ENCODE measurements around the gene FHL1. TPM values are rescaled to one million over a fixed set of nuclear protein-coding genes. Genes with fewer than 3 reads are reported as not detected.

Gene FHL1
- total RNA-seq, 1 experiment from 2014 or later = 0.73 TPM

DNA sequence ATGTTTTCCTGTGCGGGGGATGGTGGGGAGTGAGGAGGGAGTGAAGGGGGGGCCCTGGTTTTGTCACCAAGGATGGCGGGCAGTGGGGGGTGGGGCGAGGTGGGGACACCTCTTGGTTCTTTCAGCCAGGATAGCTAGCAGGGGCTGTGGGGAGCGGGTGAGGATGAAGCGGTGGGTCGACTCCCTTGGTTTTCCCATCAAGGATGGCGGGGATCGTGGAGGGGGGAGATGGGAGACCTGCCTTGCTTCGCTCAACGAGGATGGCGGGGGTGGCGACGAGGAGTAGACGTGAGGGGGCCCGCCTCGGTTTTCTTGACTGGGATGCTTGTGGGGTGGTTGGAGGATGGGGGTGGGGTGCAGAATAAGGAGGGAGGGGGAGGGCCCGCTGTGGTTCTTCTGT, 643 bp downstream of the FHL1 start:
- Mint-ChIP-seq H3K27ac (ENCODE audit: unreplicated experiment) (no peak overlapping the region), H3K36me3 (ENCODE audit: insufficient read depth, unreplicated experiment) (no peaks in the 10 kb centered on the region), H3K27me3 (ENCODE audit: unreplicated experiment) (peaks cover 39% of the 10 kb centered on the region), H3K4me3 (ENCODE audit: low read depth, unreplicated experiment) (peak overlapping the region; percentile 60), H3K9me3 (ENCODE audit: low read depth, unreplicated experiment) (no peaks in the 10 kb centered on the region), H3K4me1 (ENCODE audit: low read depth, unreplicated experiment) (no peaks in the 10 kb centered on the region)
- CTCF ChIA-PET = no interaction called here
- no peak for DNase-seq
- intact Hi-C loops (cut with micrococcal nuclease; ENCODE audit: unreplicated experiment) = loop anchor here (10.0 kb wide), 1 partner anchor 73 kb away; no protein-coding TSS in a partner anchor
- no TSS peak for BruUV-seq (replicated peaks)
- TF ChIP-seq, protein P1, sequence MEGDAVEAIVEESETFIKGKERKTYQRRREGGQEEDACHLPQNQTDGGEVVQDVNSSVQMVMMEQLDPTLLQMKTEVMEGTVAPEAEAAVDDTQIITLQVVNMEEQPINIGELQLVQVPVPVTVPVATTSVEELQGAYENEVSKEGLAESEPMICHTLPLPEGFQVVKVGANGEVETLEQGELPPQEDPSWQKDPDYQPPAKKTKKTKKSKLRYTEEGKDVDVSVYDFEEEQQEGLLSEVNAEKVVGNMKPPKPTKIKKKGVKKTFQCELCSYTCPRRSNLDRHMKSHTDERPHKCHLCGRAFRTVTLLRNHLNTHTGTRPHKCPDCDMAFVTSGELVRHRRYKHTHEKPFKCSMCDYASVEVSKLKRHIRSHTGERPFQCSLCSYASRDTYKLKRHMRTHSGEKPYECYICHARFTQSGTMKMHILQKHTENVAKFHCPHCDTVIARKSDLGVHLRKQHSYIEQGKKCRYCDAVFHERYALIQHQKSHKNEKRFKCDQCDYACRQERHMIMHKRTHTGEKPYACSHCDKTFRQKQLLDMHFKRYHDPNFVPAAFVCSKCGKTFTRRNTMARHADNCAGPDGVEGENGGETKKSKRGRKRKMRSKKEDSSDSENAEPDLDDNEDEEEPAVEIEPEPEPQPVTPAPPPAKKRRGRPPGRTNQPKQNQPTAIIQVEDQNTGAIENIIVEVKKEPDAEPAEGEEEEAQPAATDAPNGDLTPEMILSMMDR (IDR thresholded peaks at IDR 0.05; ENCODE audit: unreplicated experiment) = no peak

DNA sequence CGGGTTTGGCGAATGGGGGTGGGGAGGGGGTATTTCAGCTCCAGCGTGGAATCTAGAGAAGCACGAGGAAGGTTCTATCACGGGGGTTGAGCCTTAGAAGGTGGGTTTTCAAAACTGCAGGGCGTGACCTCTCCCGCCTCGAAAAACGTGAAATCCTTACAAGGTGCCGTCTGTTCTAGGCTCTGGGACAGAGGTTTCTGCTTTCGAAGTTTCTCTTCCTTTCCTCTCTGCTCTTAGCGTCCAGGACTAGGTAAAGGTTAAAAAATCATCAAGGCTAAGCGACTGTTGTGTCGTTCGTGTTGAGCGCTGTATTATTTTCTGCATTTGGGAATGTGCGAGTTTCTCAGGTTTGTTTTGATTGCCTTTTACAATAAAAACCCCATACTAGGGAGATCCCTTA, 1.1 kb downstream of the FHL1 start:
- no TSS peak for BruUV-seq (replicated peaks)
- no peaks in the 10 kb centered on the region for H3K9me3 Mint-ChIP-seq (ENCODE audit: low read depth, unreplicated experiment)

DNA sequence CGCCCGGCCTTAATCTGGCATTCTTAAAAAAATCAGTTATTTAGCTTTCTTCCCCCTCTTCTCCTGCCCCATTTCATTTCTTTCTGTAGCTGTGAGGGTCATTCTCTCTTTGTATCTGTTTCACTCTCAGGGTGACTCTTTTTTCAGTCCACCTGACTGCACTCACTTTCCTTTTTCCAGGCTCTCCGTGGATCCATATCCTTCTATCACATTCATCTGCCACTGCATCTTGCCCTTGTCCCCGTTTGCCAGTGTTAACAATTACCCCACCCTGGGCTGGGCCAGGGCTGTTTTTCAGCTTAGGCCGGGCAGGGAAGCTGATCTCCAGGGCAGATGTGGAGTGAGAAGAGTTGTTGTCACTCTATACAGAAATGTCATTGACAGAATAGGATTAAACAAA, 7.7 kb downstream of the FHL1 start:
- peaks cover 40% of the 10 kb centered on the region for H3K27me3 Mint-ChIP-seq (ENCODE audit: unreplicated experiment)
- no peaks in the 10 kb centered on the region for H3K36me3 Mint-ChIP-seq (ENCODE audit: insufficient read depth, unreplicated experiment)
- intact Hi-C loops (cut with micrococcal nuclease; ENCODE audit: unreplicated experiment) = no loop called here
- H3K9me3 Mint-ChIP-seq (ENCODE audit: low read depth, unreplicated experiment) = no peaks in the 10 kb centered on the region
- H3K27ac Mint-ChIP-seq (ENCODE audit: unreplicated experiment) = no peak overlapping the region
- TF ChIP-seq, protein P1 (IDR thresholded peaks at IDR 0.05; ENCODE audit: unreplicated experiment) = no peak
- H3K4me3 Mint-ChIP-seq (ENCODE audit: low read depth, unreplicated experiment) = no peak overlapping the region
- BruUV-seq (replicated peaks) = no TSS peak
- H3K4me1 Mint-ChIP-seq (ENCODE audit: low read depth, unreplicated experiment) = no peaks in the 10 kb centered on the region
- no peak for DNase-seq
- CTCF ChIA-PET = no interaction called here

More for the DNA sequence above, 1.1 kb downstream of the FHL1 start:
- no peaks in the 10 kb centered on the region for H3K4me1 Mint-ChIP-seq (ENCODE audit: low read depth, unreplicated experiment)
- intact Hi-C loops (cut with micrococcal nuclease; ENCODE audit: unreplicated experiment) = loop anchor here (10.0 kb wide), 1 partner anchor 74 kb away; no protein-coding TSS in a partner anchor
- TF ChIP-seq, protein P1 (IDR thresholded peaks at IDR 0.05; ENCODE audit: unreplicated experiment) = no peak
- CTCF ChIA-PET = no interaction called here
- no peak overlapping the region for H3K27ac Mint-ChIP-seq (ENCODE audit: unreplicated experiment)
- peak overlapping the region; percentile 60 for H3K4me3 Mint-ChIP-seq (ENCODE audit: low read depth, unreplicated experiment)
- peaks cover 36% of the 10 kb centered on the region for H3K27me3 Mint-ChIP-seq (ENCODE audit: unreplicated experiment)
- no peaks in the 10 kb centered on the region for H3K36me3 Mint-ChIP-seq (ENCODE audit: insufficient read depth, unreplicated experiment)
- no peak for DNase-seq

DNA sequence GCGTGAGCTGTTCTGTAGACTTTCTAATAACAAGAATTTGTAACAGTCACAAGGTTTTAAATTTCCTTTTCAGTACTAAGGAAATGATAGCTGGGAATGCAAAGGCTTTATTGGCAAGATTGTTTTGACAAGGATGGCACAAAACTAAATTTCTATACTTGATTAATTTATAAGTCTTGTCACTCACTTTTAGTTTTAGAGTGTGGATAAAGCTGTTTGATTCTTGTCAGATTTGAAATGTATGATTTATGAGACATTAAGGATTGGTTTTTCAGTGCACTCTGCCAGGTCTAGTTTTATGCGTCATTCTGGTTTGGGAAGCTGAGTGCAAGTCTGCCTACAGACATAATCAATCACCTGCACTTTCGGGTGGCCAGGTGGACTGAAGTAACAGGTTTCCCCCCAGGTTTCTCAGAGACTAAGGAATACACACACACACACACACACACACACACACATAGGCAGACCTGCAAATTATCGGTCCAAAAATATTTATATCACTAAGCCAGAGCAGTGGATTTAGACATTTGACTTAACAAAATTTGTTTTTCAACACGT, 9.3 kb downstream of the FHL1 start:
- no peak for DNase-seq
- Mint-ChIP-seq H3K4me3 (ENCODE audit: low read depth, unreplicated experiment) (no peak overlapping the region), H3K27me3 (ENCODE audit: unreplicated experiment) (peaks cover 40% of the 10 kb centered on the region), H3K9me3 (ENCODE audit: low read depth, unreplicated experiment) (no peaks in the 10 kb centered on the region), H3K36me3 (ENCODE audit: insufficient read depth, unreplicated experiment) (no peaks in the 10 kb centered on the region), H3K4me1 (ENCODE audit: low read depth, unreplicated experiment) (no peaks in the 10 kb centered on the region), H3K27ac (ENCODE audit: unreplicated experiment) (no peak overlapping the region)
- intact Hi-C loops (cut with micrococcal nuclease; ENCODE audit: unreplicated experiment) = no loop called here
- TF ChIP-seq, protein P1 (IDR thresholded peaks at IDR 0.05; ENCODE audit: unreplicated experiment) = no peak
- CTCF ChIA-PET = no interaction called here
- BruUV-seq (replicated peaks) = no TSS peak
